GM21786 (cell line): Measurements from ENCODE around the gene ARF5.
A peak's percentile ranks its signal among the peaks of the same experiment; 100 is the strongest.

Source experiments
- ATAC-seq: cut with Tn5 transposase; IDR thresholded peaks from one replicate; pipeline ENCODE4 v1.9.1; 2021; ENCODE audit not compliant: unreplicated experiment

ARF5 gene

GRCh38 chr7:127588697-127589482 lies 679 bp downstream of the ARF5 start:
- ATAC-seq = peak; percentile 25

- no peak for ATAC-seq
Measured at GRCh38 chr7:127589896-127590295, 1.7 kb downstream of the ARF5 start.

- ATAC-seq = no peak
Measured at GRCh38 chr7:127591189-127591588, 3.0 kb downstream of the ARF5 start.

GRCh38 chr7:127591591-127591990 lies 3.4 kb downstream of the ARF5 start:
- ATAC-seq = no peak

- ATAC-seq = no peak
Measured at GRCh38 chr7:127592550-127592949, 4.3 kb downstream of the ARF5 start.

GRCh38 chr7:127594490-127594889 lies 6.3 kb downstream of the ARF5 start:
- ATAC-seq = no peak

- ATAC-seq = no peak
Measured at GRCh38 chr7:127595737-127596136, 7.5 kb downstream of the ARF5 start.

GRCh38 chr7:127598318-127598717 lies 10.1 kb downstream of the ARF5 start:
- no peak for ATAC-seq

- no peak for ATAC-seq
Measured at GRCh38 chr7:127600885-127601284, 12.7 kb downstream of the ARF5 start.

GRCh38 chr7:127608446-127608845 lies 20.2 kb downstream of the ARF5 start:
- ATAC-seq = no peak

- no peak for ATAC-seq
Measured at GRCh38 chr7:127609297-127609696, 21.1 kb downstream of the ARF5 start.

GRCh38 chr7:127612263-127612662 lies 24.1 kb downstream of the ARF5 start:
- ATAC-seq = no peak

GRCh38 chr7:127616724-127617123 lies 28.5 kb downstream of the ARF5 start:
- ATAC-seq = no peak

GRCh38 chr7:127618042-127618441 lies 29.8 kb downstream of the ARF5 start, which contains the start of gene PAX4:
TSS of gene PAX4 (minus strand) at chr7:127618142. CDS start at chr7:127615928, 2,214 bp downstream.
- no peak for ATAC-seq

- no peak for ATAC-seq
Measured at GRCh38 chr7:127618775-127619174, 30.6 kb downstream of the ARF5 start.

GRCh38 chr7:127619681-127620405 lies 31.6 kb downstream of the ARF5 start:
- ATAC-seq = no peak

- no peak for ATAC-seq
Measured at GRCh38 chr7:127620406-127621233, 32.4 kb downstream of the ARF5 start.

GRCh38 chr7:127625331-127625730 lies 37.1 kb downstream of the ARF5 start:
- ATAC-seq = no peak

GRCh38 chr7:127628445-127628844 lies 40.2 kb downstream of the ARF5 start:
- no peak for ATAC-seq

GRCh38 chr7:127629268-127629854 lies 41.1 kb downstream of the ARF5 start:
- peak; percentile 64 for ATAC-seq

GRCh38 chr7:127632276-127632910 lies 44.2 kb downstream of the ARF5 start:
- ATAC-seq = no peak
